ENCODE data around the gene DDX46.
"Not testable (repeated sequence)": the region's sequence is repeated elsewhere in the genome, so short reads cannot be mapped to it uniquely, and the experiment has no call there.

DDX46 gene

GRCh38 chr5:134840811-134841210 is 82.2 kb downstream of the DDX46 start:
- no peak for TF ChIP-seq CTCF (IDR thresholded peaks at IDR 0.05; ENCODE audit: poor library complexity, severe bottlenecking)
- no peak overlapping the region for H3K27ac ChIP-seq (ENCODE audit: poor library complexity, severe bottlenecking)
- DNase-seq (ENCODE audit: low spot score): no peak
- peaks cover 16% of the 10 kb centered on the region for H3K4me1 ChIP-seq (ENCODE audit: insufficient read depth, poor library complexity, severe bottlenecking)
- peaks cover 60% of the 10 kb centered on the region for H3K36me3 ChIP-seq (ENCODE audit: low read depth)
- ATAC-seq (ENCODE audit: low read depth): no peak
- H3K9me3 ChIP-seq (ENCODE audit: severe bottlenecking): no peaks in the 10 kb centered on the region
- no peaks in the 10 kb centered on the region for H3K27me3 ChIP-seq (ENCODE audit: insufficient read depth, poor library complexity, severe bottlenecking)
- no peak overlapping the region for H3K4me3 ChIP-seq (ENCODE audit: severe bottlenecking)

- ATAC-seq (ENCODE audit: low read depth): no peak
- TF ChIP-seq CTCF (IDR thresholded peaks at IDR 0.05; ENCODE audit: poor library complexity, severe bottlenecking): no peak
- Histone ChIP-seq H3K36me3 (ENCODE audit: low read depth) (peaks cover 49% of the 10 kb centered on the region), H3K9me3 (ENCODE audit: severe bottlenecking) (no peaks in the 10 kb centered on the region), H3K4me1 (ENCODE audit: insufficient read depth, poor library complexity, severe bottlenecking) (peaks cover 21% of the 10 kb centered on the region), H3K27ac (ENCODE audit: poor library complexity, severe bottlenecking) (peak overlapping the region; percentile 77), H3K4me3 (ENCODE audit: severe bottlenecking) (no peak overlapping the region), H3K27me3 (ENCODE audit: insufficient read depth, poor library complexity, severe bottlenecking) (no peaks in the 10 kb centered on the region)
- no peak for DNase-seq (ENCODE audit: low spot score)
Observed at GRCh38 chr5:134844252-134844651, 85.7 kb downstream of the DDX46 start.

- DNase-seq (ENCODE audit: low spot score): no peak
- H3K36me3 ChIP-seq (ENCODE audit: low read depth): peaks cover 48% of the 10 kb centered on the region
- peaks cover 25% of the 10 kb centered on the region for H3K4me1 ChIP-seq (ENCODE audit: insufficient read depth, poor library complexity, severe bottlenecking)
- no peak for TF ChIP-seq CTCF (IDR thresholded peaks at IDR 0.05; ENCODE audit: poor library complexity, severe bottlenecking)
- ATAC-seq (ENCODE audit: low read depth): no peak
- peak overlapping the region; percentile 79 for H3K4me3 ChIP-seq (ENCODE audit: severe bottlenecking)
- no peaks in the 10 kb centered on the region for H3K9me3 ChIP-seq (ENCODE audit: severe bottlenecking)
- H3K27ac ChIP-seq (ENCODE audit: poor library complexity, severe bottlenecking): peak overlapping the region; percentile 77
- no peaks in the 10 kb centered on the region for H3K27me3 ChIP-seq (ENCODE audit: insufficient read depth, poor library complexity, severe bottlenecking)
Observed at GRCh38 chr5:134845335-134845851, 86.8 kb downstream of the DDX46 start.

GRCh38 chr5:134845852-134846640 is 87.5 kb downstream of the DDX46 start, which contains the start of gene C5orf24:
C5orf24 (plus strand) TSS chr5:134845968; CDS start chr5:134854901, 8,933 bp downstream.
- no peaks in the 10 kb centered on the region for H3K27me3 ChIP-seq (ENCODE audit: insufficient read depth, poor library complexity, severe bottlenecking)
- peaks cover 53% of the 10 kb centered on the region for H3K36me3 ChIP-seq (ENCODE audit: low read depth)
- peak; percentile 9 for TF ChIP-seq CTCF (IDR thresholded peaks at IDR 0.05; ENCODE audit: poor library complexity, severe bottlenecking)
- DNase-seq (ENCODE audit: low spot score) (peak; percentile 97), ATAC-seq (ENCODE audit: low read depth) (peak; percentile 87)
- H3K4me1 ChIP-seq (ENCODE audit: insufficient read depth, poor library complexity, severe bottlenecking): peaks cover 32% of the 10 kb centered on the region
- H3K27ac ChIP-seq (ENCODE audit: poor library complexity, severe bottlenecking): peak within 1 kb of the TSS; percentile 77
- no peaks in the 10 kb centered on the region for H3K9me3 ChIP-seq (ENCODE audit: severe bottlenecking)
- peak within 1 kb of the TSS; percentile 79 for H3K4me3 ChIP-seq (ENCODE audit: severe bottlenecking)

- no peaks in the 10 kb centered on the region for H3K27me3 ChIP-seq (ENCODE audit: insufficient read depth, poor library complexity, severe bottlenecking)
- H3K27ac ChIP-seq (ENCODE audit: poor library complexity, severe bottlenecking): peak overlapping the region; percentile 77
- TF ChIP-seq CTCF (IDR thresholded peaks at IDR 0.05; ENCODE audit: poor library complexity, severe bottlenecking): no peak
- ATAC-seq (ENCODE audit: low read depth) (no peak), DNase-seq (ENCODE audit: low spot score) (no peak)
- no peaks in the 10 kb centered on the region for H3K9me3 ChIP-seq (ENCODE audit: severe bottlenecking)
- peak overlapping the region; percentile 79 for H3K4me3 ChIP-seq (ENCODE audit: severe bottlenecking)
- peaks cover 34% of the 10 kb centered on the region for H3K4me1 ChIP-seq (ENCODE audit: insufficient read depth, poor library complexity, severe bottlenecking)
- H3K36me3 ChIP-seq (ENCODE audit: low read depth): peaks cover 57% of the 10 kb centered on the region
Observed at GRCh38 chr5:134846641-134846960, 88.0 kb downstream of the DDX46 start.

- Histone ChIP-seq H3K4me1 (ENCODE audit: insufficient read depth, poor library complexity, severe bottlenecking) (peaks cover 23% of the 10 kb centered on the region), H3K36me3 (ENCODE audit: low read depth) (peaks cover 63% of the 10 kb centered on the region), H3K27ac (ENCODE audit: poor library complexity, severe bottlenecking) (peak overlapping the region; percentile 30)
- DNase-seq (ENCODE audit: low spot score); H3K9me3 ChIP-seq (ENCODE audit: severe bottlenecking); H3K4me3 ChIP-seq (ENCODE audit: severe bottlenecking); H3K27me3 ChIP-seq (ENCODE audit: insufficient read depth, poor library complexity, severe bottlenecking); ATAC-seq (ENCODE audit: low read depth): not testable (repeated sequence)
Observed at GRCh38 chr5:134849434-134849933, 90.9 kb downstream of the DDX46 start.
